CD4-positive, alpha-beta T cell treated with Interleukin-2 at 100 ng/mL for 4 hours (primary cell): ENCODE results near the gene ATG2A.

ENCODE experiments used
- DNase-seq: peaks from one replicate; pipeline ENCODE4 v3.0.0-alpha.2; 2020; ENCODE audit warnings: low spot score

The ATG2A gene

DNA sequence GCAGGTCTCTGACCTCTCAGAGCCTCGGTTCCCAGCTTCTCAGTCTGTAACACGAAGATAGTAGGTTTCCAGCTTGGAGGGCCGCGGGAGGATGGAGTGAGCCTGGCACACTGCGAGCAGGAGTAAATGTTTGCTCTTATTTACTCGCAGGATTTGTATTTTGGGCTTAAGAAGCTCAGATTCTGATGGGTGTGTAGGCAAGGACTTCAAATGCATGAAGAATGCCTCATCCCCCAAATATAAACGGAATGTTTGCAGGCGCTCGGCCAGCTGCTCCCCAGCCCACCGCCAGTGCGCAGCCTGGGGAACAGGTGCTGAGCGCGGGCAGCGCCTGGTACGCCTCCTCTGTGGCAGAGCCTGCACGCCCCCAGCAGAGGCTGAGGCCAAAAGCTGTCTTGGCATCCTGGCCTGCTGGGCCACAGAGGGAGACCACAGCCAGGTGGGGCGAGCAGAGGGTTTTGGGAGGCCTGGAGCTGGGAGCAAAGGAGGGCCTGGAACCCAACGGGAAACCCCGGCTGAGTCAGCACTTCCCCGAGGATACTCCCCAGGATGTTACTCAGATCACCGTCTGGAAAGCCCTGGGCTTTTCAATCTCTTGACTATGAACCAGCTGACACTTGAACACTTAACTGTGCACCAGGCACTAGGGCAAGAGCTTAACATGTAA lies 48.0 kb downstream of the ATG2A start:
- no peak for DNase-seq

- DNase-seq = no peak
Observed at GRCh38 chr11:64867748-64868462, 49.1 kb downstream of the ATG2A start.

DNA sequence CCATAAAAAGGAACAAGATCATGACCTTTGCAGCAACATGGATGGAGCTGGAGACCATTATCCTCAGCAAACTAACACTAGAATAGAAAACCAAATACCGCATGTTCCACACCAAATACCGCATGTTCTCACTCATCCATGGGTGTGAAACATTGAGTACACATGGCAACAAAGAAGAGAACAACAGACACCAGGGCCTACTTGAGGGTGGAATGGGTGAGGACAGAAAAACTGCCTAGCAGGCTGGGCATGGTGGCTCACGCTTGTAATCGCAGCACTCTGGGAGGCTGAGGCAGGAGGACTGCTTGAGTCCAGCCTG lies 50.9 kb downstream of the ATG2A start:
- DNase-seq = no peak

DNA sequence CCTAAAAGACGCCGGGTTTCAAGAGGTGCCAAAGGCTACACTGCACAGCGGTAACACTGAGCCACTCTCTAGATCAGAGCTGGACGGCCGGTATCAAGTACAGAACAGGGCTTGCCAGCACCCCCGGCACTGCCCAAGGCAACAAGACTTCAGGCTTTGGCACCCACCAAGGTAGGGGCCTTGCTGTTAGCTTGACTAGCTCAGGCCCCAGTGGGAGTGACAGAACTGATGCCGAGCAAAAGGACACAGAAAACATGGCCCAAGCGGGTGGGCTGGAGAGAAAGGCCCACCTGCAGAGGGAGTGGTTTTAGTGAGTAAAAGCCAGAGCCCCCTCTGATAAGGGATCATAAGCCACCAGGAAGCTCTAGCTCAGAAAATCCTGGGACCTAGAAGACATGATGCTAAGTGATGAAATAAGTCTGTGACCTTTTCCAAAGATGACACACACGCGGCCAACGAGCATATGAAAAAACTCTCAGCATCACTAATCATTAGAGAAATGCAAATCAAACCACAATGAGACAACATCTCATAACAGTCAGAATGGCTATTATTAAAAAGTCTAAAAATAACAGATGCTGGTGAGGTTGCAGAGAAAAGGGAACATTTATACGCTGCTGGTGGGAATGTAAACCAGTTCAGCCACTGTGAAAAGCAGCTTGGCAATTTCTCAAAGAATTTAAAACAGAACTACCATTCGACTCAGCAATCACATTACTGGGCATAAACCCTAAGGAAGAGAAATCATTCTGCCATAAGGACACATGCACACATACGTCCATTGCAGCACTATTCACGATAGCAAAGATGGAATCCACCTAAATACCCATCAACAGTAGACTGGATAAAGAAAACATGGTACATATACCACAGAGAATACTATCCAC lies 51.5 kb downstream of the ATG2A start:
- peak; percentile 67 for DNase-seq

GRCh38 chr11:64864473-64865285 lies 52.3 kb downstream of the ATG2A start:
- DNase-seq = peak; percentile 58

DNA sequence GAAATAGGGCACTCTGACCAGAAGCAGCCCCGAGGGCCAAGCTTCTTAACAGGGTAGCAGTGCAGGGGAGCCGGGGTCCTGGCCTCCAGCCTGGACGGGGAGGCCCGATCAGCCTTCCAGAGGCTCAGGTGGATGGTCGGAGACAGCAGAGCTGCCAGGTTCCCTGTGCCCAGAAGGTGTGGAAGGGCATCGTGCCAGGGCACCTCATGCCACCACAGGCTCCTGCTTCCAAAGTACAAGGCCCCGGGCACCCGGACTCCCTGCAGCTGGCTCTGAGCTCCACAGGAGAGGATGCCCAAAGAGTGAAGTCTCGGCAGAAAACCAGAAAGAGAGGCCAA lies 52.9 kb downstream of the ATG2A start:
- no peak for DNase-seq

- DNase-seq = no peak
Observed at GRCh38 chr11:64863391-64864060, 53.5 kb downstream of the ATG2A start.

DNA sequence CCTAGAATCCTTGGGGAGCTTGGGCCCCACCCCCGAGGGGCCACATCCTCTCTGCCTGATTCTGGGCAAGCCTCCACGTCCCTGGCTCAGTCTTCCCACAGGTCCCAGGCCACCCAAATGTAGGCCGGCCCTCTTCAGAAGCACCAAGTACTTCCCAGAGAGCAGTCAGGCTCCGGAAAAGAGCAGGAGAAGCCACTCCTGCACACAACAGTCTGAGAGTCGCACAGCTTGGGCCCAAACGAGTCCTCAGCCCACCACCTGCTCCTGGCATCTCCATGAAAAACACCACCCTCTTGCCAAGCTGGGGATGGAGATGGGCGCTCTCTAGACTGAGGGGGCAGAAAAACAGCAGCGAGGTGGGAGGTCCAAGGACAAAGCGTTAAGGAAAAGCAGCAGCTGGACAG lies 54.0 kb downstream of the ATG2A start:
- DNase-seq = no peak

DNA sequence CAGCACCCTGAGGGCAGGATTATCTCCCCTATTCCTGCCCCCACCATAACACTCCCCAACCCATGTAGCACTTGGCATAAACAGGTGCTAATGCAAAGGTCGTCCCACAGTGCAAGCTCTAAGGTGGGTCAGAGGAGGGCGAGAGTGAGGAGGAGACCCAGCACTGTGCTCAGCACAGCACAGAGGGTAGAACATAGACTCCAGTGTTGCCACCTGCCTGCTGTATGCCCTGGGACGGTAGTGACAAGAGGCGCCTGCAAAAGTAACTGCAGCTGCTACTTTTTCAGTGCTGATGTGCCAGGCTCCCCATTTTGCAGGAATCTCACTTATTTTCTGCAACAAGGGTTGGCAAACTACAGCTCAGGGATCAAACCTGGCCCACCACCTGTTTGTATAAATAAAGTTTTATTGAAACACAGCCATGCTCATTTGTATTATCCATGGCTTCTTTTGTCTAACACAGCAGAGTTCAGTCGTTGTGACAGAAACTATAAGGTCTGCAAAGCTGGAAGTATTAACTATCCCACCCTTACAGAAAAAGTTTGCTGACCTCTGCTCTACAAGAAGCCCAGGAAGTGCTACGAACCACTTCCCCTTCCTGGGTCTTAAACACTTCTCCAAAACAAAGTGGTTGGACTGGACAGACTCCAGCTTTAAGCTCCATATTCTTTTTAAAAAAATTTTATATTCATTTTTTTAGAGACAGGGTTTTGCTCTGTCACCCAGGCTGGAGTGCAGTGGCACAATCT lies 55.6 kb downstream of the ATG2A start:
- DNase-seq = no peak

DNA sequence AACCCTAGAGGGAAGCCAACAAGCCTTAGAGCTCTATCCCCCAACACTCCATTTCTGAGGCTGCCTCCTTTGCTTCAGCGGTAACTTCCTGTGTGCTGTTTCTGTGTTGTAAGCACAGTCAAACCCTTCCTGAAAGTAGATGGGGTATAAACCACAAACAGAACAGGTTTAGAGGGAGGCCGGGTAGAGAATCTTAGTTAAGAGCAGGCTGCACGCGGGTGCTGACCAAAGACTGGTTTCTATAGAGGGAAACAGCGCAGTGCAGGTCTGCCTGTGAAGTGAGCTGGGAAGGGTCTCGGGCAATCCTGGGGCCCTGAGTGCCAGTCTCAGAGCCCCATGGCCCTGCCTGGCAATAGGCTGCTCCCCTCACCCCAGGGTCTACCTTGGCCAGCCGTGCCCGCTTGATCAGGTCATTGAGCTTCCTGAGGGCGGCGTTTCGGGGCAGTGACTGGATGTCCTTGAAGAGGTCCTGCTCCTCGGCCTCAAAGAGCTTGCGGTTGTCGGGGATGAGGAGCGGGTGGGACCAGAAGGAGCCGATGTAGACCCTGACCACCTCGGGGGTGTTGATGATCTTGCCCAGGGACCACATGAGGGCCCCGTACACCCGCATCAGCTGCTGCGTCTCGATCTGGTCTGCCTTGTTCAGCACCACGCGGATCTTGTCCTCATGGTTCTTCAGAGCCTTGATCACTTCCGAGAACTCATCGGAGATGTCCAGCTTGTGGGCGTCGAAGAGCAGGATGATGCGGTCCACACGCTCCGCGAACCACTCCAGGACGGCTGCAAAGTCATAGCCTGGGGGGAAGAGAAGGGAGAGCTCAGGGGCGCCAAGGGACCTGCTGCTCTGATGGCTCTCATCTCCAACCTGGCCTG lies 57.2 kb downstream of the ATG2A start:
- DNase-seq = peak; percentile 73

- DNase-seq = peak; percentile 51
Observed at GRCh38 chr11:64858467-64859263, 58.3 kb downstream of the ATG2A start.

DNA sequence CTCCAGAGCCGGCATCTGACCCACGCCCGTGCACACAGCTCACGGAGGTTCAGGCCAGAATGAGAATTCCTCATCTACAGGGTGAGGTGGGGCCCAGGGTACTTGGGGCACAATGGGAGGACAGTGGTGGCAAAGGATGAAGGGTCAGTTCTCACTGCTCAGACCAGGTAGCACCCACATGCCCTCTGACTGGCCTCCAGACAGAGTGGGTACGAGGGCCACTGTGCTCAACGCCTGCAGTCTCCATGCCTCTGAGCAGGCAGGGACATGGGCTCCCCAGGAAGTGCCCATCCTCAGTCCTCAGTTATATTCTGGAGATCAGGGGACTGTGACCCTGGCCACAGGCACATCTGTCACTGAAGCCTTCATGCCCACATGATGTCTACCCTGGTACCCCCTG lies 59.5 kb downstream of the ATG2A start:
- DNase-seq = no peak

- no peak for DNase-seq
Observed at GRCh38 chr11:64856382-64857227, 60.4 kb downstream of the ATG2A start.

- no peak for DNase-seq
Observed at GRCh38 chr11:64855596-64856304, 61.3 kb downstream of the ATG2A start.

DNA sequence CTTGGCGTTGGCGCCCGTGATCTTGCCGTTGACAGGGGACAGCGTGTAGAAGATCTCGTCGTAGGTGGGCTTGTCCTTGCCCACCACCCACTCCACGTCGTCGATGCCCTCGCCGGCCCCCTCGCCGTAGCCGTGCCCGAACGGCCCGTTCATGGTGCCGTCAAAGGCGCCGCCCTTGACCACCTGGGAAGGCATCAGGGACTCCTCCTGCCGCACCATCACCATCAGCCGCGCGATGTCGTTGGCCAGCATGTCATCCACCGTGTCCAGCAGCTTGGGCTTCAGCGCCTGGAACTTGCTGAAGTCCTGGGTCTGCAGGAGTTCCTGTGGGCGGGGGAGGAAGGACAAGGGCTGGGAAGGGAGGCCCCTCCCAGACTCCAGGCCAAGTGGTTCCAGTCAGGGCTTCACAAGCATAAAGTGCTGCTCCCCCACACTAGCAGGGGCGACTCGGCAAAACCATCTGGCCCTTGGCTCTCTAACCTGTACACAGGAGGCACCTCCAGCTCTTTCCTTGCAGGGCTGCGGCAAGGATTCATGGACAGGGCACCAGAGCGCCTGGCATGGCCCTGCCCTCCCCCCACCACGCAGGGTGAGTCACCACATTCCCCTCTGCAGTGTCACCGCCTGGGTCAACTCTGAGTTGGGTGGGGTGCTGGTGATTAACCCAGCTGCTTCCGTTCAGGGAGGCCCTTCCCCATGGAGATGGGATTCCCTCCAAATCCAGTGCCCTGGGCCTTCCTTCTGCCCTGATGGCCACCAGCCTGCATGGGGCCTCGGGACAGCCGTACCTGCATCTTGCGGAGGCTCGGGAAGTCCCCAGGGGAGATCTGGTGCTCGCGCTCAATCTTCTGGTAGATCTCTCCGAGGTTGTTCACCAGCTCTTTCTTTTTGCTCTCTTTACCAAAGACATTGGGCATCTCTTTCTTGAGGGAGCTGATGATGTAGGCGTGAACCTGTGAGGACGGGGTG lies 62.2 kb downstream of the ATG2A start:
- peak; percentile 66 for DNase-seq

DNA sequence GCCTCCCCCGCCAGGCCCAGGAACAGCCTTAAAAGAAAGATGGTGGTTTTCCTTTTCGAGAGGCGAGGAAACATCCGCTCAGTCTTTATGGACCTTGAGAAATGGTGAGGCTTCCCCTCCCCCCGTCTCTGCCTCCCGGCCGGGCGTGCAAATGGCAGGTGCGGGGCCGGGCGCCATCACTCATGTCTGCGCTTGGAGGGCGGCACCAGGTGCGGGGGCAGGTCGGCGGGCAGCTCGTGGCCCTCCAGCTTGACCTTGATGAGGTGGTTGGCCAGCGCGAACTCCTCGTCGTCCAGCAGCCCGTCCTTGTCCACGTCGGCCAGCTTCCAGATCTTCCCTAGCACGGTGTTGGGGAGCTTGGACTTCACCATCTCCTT lies 62.9 kb downstream of the ATG2A start:
- DNase-seq = no peak
